HG03025 (cell line): ENCODE results near the gene MAPT.
"Not testable (repeated sequence)": the region's sequence is repeated elsewhere in the genome, so short reads cannot be mapped to it uniquely, and the experiment has no call there.

Experiments used
- ATAC-seq: cut with Tn5 transposase; IDR thresholded peaks from one replicate; pipeline ENCODE4 v1.9.1; 2021; ENCODE audit warnings: mild to moderate bottlenecking, moderate library complexity; ENCODE audit not compliant: unreplicated experiment, low FRiP score

MAPT gene

DNA sequence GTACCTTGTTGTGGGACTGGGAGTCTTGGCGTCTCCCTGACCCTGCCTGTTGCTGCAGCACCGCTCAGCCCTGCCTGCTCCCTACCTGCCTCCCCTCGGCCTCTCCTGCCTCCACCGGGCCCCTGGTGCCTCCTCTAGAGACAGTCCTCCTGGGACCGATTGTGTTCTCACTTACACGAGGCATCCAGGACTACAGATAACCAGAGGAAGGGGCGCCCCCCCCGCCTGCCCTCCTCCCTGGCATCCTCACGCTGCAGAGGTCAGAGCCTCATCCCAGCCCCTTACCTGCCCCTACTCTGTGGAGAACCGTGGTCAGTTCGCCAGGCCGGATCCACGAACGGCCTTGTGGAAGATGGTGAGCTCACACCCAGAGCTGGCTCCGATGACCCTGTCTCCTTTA, 24.8 kb downstream of the MAPT start:
- ATAC-seq: no peak

- ATAC-seq: no peak
Measured at GRCh38 chr17:45920083-45920482, 25.7 kb downstream of the MAPT start.

DNA sequence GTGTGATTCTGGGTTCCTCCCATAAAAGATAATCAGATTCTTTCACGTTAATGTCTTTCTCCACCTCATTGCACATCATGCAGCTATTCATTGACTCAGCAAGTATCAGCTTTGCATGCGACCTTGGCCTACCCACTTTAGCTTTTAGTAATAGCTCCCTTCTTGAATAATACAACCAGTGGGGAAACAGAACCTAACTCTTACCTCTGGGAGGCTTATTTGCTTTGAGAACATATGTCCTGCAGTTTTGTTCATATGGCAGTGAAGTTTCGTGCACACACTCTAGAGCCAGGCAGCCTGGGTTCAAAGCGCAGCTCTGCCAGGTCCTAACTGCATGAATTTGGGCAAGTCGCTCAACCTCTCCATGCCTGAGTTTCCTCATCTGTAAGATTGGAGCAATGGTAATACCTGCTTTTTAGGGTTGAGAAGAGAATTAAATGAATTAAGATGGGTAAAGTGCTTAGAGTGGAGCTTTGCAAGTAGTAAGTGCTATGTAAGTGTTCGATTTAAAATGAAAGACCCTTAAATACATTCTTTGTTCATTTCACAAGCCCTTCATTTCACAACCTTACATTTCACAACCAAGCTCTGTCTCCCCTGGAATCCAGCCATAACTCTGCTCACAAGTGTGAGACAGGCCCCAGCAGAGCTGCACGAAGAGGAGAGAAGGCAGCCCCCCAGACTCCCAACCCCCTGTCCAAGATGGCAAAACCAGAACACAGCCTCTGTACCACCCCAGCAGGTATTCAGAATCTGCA, 29.3 kb downstream of the MAPT start:
- no peak for ATAC-seq

DNA sequence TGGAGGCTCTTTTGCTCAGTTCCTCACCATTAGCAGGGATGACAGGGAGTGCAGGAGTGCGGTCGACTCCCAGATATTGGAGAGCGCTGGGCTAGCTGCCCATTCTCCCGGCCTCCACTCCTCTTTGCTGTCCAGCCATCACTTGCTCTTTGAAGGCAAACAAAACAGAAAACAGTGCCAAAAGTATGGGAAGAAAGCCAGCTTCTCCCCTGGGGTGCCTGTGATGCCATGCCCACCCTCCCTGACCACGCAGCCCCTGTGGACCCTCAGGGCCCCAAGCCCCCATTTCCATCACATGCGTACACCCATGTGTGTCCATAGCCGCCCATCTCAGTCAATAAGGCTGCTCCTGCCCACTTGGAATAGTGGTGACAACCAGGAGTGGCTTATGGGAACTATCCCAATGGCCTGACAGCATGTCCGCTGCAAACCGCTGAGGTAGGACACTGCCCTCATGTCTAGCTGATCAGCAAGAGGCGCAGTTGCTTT, 30.0 kb downstream of the MAPT start:
- ATAC-seq: no peak

GRCh38 chr17:45925311-45925710, 31.0 kb downstream of the MAPT start:
- ATAC-seq: no peak

GRCh38 chr17:45927247-45927646, 32.9 kb downstream of the MAPT start:
- no peak for ATAC-seq

DNA sequence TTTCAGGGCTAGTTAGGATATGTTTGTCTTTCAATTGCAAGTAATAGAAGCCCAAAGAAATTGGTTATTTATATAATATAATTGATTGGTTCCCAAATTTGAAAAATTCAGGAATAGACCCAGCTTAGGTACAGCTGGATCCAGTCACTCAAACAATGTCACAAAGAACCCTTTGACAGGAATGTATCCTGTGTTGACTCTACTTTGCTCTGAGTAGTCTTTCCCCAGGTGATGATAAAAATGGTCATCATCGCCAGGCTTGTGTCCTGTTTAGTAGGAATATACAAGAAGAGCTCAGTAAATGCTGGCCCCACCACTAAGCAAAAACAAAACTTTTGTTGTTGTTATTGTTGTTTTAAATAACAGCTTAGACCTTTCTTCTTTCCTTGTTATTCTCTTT, 35.0 kb downstream of the MAPT start:
- ATAC-seq: no peak

DNA sequence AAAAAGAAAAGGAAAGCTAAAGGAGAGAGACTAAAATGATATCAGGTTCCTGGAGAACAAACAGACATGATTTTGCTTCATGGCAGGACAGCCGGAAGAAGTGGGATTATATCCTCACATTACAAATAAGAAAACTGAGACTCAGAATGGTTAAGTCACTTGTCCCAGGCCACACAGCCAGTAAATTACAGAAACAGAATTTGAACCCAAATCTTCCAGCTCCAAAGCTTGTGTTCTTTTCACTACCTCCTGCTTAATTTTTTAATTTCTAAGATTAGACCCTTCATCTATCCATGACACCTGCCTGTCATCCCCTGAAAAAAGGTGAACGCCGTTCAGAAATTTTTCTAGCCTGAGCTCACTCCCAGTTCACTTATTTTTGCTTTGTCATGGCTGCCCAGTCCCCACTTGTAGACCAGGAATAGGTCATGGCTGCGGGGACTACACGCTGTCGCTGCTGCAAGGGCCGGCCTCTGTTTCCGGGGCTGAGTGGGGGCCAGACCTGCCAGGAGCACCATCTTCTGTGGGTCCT, 36.1 kb downstream of the MAPT start:
- no peak for ATAC-seq

DNA sequence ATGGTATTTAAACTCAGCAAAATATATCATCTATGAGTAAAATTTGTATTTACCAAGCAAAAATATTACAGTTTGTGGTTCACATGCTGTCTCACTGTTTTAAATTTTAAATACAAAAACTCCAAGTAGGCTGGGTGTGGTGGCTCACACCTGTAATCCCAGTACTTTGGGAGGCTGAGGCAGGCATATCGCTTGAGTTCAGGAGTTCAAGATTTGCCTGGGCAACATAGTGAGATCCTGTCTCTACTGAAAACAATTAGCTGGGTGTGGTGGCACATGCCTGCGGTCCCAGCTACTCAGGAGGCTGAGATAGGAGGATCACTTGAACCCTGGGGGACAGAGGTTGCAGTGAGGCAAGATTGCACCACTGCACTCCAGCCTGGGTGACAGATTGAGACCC, 37.3 kb downstream of the MAPT start:
- ATAC-seq: no peak

DNA sequence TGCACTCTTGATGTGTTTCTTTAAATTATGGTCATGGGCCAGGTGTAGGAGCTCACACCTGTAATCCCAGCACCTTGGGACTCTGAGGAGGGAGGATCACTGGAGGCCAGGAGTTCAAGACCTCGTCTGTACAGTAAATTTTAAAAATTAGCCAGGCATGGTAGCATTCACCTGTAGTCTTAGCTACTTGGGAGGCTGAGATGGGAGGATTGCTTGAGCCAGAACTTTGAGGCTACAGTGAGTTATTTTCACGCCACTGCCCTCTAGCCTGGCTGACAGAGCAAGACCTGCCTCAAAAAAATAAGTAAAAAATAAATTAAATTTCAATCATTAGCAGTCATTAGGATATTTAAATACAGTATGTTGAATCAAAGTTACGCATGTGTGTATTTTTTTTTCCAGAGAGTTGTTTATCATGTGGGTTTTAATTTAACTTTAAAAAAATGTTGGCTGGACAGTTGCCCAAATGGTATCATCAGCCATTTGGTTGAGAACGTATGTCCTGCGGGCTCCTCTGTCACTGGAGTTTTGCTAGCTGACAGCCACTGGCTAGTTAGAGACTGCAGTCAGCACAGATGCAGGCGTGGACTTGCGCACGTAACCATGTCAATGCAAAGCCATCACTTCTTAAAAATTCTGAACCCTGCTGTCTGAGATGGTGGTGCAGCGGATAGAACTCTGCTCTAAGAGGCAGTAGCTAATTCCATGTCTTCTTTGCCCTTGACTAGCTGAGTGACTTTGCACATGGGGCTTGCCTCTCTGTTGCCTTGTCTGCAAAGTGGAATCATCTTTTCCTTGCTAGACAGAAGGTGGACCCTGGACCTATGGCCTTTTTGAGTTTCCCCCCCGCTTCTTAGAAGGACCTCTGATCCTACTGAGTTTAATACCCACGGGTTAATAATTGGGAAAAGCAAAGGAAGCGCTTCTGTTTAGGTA, 40.0 kb downstream of the MAPT start:
- ATAC-seq: no peak

- ATAC-seq: no peak
Measured at GRCh38 chr17:45935197-45935709, 40.9 kb downstream of the MAPT start.

GRCh38 chr17:45935710-45936509, 41.6 kb downstream of the MAPT start:
- ATAC-seq: no peak

DNA sequence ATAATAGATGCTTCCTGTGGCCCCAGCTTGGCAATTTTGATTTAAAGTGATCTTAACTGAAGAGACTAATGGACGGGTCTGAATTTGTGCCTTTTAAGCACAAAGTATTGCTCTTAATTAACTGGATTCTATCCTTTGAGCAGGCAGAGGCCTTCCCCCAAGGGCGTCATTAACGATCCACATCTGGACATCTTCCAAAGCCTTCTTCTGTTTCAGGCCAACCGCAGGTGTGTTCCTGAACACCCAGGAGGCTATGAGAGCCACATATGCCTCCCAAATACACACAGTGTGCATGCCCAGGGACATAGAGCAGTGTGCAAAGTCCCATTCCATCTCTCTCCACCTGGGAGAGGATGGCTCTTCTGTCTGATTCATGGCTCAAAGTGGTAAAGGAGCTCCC, 42.3 kb downstream of the MAPT start:
- no peak for ATAC-seq

- ATAC-seq: not testable (repeated sequence)
Measured at GRCh38 chr17:45937186-45937585, 42.8 kb downstream of the MAPT start.

DNA sequence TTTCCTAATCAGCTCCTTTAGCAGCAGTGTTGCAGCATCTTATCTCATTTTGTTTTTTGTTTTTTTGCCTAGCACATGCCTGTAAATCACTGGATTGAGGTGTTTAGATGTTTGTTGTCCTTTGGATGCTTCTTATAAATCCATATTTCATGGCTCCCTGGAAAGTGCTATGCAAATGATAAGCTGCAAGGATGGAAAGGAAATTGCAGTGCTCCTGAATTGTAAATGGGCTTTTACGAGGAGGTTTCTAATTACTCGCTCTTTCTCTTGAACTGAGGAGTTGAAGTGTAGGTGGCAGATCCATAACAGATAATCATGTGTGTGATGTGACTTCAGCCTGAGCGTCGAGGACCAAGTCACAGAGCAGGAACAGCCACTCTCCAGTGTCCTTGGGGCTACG, 45.0 kb downstream of the MAPT start:
- no peak for ATAC-seq

- ATAC-seq: no peak
Measured at GRCh38 chr17:45940293-45940692, 45.9 kb downstream of the MAPT start.

DNA sequence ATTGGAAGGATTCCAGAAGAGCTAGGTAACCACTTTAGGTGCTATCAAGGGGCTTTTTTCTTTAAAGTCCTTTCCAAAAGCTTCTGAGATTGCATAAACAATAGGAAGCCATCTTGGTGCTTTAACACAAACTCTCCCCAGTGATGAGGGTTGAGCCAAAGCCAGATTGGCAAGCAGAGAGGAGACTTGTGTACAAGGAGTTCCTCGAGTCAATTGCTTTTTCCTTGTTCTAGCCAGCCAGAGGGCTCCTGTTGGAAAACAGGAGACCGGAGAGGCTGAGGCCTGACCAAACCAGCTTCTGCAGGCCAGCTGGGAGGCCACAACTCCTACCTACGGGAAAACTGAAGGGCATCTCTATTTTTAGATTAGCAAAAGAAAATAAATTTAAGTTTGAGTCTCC, 46.5 kb downstream of the MAPT start:
- no peak for ATAC-seq

GRCh38 chr17:45941395-45941794, 47.0 kb downstream of the MAPT start:
- ATAC-seq: no peak

GRCh38 chr17:45942284-45942683, 47.9 kb downstream of the MAPT start:
- ATAC-seq: no peak

- ATAC-seq: no peak
Measured at GRCh38 chr17:45946841-45947256, 52.5 kb downstream of the MAPT start.
